Astrocyte of the spinal cord (primary cell): ENCODE results near the gene RABGAP1L.
A peak's percentile ranks its signal among the peaks of the same experiment; 100 is the strongest.

Experiments used
- DNase-seq: peaks from one replicate; pipeline ENCODE4 v3.0.0; 2011; ENCODE audit warnings: low read depth, low spot score
- H3K4me3 ChIP-seq: 2 replicates; pipeline ENCODE4 v1.5.1; 2011; ENCODE audit warnings: low read depth, mild to moderate bottlenecking, low read length, moderate library complexity
- CTCF ChIP-seq: IDR thresholded peaks from 2 replicates; pipeline ENCODE4 v1.5.1; 2012; ENCODE audit warnings: low read depth, mild to moderate bottlenecking, low read length, inconsistent platforms
- in situ Hi-C: cut with HindIII; loops from 2 replicates; pipeline ENCODE4 v1.10.0; 2017; ENCODE audit warnings: low sequenced_read_pairs

Gene RABGAP1L

GRCh38 chr1:174654560-174654959 lies 495.2 kb downstream of the RABGAP1L start:
- no peak overlapping the region for H3K4me3 ChIP-seq
- no peak for TF ChIP-seq CTCF
- DNase-seq = no peak
- in situ Hi-C loops = no loop called here

GRCh38 chr1:174656409-174657059 lies 497.2 kb downstream of the RABGAP1L start:
- TF ChIP-seq CTCF = no peak
- DNase-seq = no peak

GRCh38 chr1:174657411-174657810 lies 498.1 kb downstream of the RABGAP1L start:
- H3K4me3 ChIP-seq = no peak overlapping the region
- TF ChIP-seq CTCF = no peak
- no peak for DNase-seq
- in situ Hi-C loops = no loop called here

More at GRCh38 chr1:174656409-174657059, 497.2 kb downstream of the RABGAP1L start:
- in situ Hi-C loops = no loop called here
- no peak overlapping the region for H3K4me3 ChIP-seq

GRCh38 chr1:174657893-174658292 lies 498.6 kb downstream of the RABGAP1L start:
- in situ Hi-C loops = no loop called here

GRCh38 chr1:174659823-174660222 lies 500.5 kb downstream of the RABGAP1L start:
- H3K4me3 ChIP-seq = no peak overlapping the region
- no peak for TF ChIP-seq CTCF
- peak; percentile 75 for DNase-seq
- in situ Hi-C loops = no loop called here

More at GRCh38 chr1:174657893-174658292, 498.6 kb downstream of the RABGAP1L start:
- TF ChIP-seq CTCF = no peak
- no peak for DNase-seq
- H3K4me3 ChIP-seq = no peak overlapping the region

GRCh38 chr1:174660476-174660875 lies 501.2 kb downstream of the RABGAP1L start:
- no peak for DNase-seq
- no peak for TF ChIP-seq CTCF
- H3K4me3 ChIP-seq = no peak overlapping the region
- in situ Hi-C loops = no loop called here
